Neural cell (in vitro differentiated cells): ENCODE data around the gene CTRB2.
"Not testable (repeated sequence)": the region's sequence is repeated elsewhere in the genome, so short reads cannot be mapped to it uniquely, and the experiment has no call there.

Source experiments
- CTCF ChIP-seq: fragments of 450-650 bp; IDR thresholded peaks from 2 replicates; pipeline ENCODE4 v1.5.1; 2014; ENCODE audit warnings: antibody characterized with exemption, mild to moderate bottlenecking, moderate library complexity; ENCODE audit not compliant: poor library complexity, severe bottlenecking
- EZH2 ChIP-seq: fragments of 200-600, 300-800 bp; shearing (Covaris generic), sonication (generic); IDR thresholded peaks from 2 replicates; pipeline ENCODE4 v1.6.1; 2014; ENCODE audit warnings: antibody characterized with exemption, low read length, borderline replicate concordance, mild to moderate bottlenecking; ENCODE audit not compliant: insufficient read depth, poor library complexity, severe bottlenecking
- TF ChIP-seq, protein P1 (sequence below): IDR thresholded peaks from 2 replicates; pipeline ENCODE4 v1.6.1; 2012; ENCODE audit warnings: borderline replicate concordance

DNA sequence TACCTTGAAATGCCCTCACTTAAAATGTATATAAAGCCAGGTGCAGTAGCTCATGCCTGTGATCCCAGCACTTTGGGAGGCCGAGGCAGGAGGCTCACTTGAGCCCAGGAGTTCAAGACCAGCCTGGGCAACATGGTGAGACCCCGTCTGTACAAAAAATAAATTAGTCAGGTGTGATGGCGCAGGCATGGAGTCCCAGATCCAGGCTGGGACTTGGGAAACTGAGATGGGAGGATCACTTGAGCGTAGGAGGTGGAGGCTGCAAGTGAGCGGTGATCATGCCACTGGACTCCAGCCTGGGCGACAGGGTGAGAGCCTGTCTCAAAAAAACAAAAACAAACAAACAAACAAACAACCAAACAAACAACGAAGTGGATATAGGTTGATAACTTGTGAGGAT lies 2.6 kb upstream of the CTRB2 start:
- TF ChIP-seq CTCF, EZH2: not testable (repeated sequence)
- TF ChIP-seq, protein P1, sequence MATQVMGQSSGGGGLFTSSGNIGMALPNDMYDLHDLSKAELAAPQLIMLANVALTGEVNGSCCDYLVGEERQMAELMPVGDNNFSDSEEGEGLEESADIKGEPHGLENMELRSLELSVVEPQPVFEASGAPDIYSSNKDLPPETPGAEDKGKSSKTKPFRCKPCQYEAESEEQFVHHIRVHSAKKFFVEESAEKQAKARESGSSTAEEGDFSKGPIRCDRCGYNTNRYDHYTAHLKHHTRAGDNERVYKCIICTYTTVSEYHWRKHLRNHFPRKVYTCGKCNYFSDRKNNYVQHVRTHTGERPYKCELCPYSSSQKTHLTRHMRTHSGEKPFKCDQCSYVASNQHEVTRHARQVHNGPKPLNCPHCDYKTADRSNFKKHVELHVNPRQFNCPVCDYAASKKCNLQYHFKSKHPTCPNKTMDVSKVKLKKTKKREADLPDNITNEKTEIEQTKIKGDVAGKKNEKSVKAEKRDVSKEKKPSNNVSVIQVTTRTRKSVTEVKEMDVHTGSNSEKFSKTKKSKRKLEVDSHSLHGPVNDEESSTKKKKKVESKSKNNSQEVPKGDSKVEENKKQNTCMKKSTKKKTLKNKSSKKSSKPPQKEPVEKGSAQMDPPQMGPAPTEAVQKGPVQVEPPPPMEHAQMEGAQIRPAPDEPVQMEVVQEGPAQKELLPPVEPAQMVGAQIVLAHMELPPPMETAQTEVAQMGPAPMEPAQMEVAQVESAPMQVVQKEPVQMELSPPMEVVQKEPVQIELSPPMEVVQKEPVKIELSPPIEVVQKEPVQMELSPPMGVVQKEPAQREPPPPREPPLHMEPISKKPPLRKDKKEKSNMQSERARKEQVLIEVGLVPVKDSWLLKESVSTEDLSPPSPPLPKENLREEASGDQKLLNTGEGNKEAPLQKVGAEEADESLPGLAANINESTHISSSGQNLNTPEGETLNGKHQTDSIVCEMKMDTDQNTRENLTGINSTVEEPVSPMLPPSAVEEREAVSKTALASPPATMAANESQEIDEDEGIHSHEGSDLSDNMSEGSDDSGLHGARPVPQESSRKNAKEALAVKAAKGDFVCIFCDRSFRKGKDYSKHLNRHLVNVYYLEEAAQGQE, result not testable (repeated sequence)
